WI38 (cell line): ENCODE data around the gene ZMYND8.
"Not testable (repeated sequence)": the region's sequence is repeated elsewhere in the genome, so short reads cannot be mapped to it uniquely, and the experiment has no call there.

Experiments used
- H3K4me3 ChIP-seq: 2 replicates; pipeline ENCODE4 v1.5.1; 2011; ENCODE audit warnings: low read depth, mild to moderate bottlenecking, control low read depth, low read length
- TF ChIP-seq, protein P1 (sequence below): IDR thresholded peaks from 2 replicates; pipeline ENCODE4 v1.5.1; 2012; ENCODE audit warnings: low read depth, mild to moderate bottlenecking, control low read depth, low read length

Gene ZMYND8

DNA sequence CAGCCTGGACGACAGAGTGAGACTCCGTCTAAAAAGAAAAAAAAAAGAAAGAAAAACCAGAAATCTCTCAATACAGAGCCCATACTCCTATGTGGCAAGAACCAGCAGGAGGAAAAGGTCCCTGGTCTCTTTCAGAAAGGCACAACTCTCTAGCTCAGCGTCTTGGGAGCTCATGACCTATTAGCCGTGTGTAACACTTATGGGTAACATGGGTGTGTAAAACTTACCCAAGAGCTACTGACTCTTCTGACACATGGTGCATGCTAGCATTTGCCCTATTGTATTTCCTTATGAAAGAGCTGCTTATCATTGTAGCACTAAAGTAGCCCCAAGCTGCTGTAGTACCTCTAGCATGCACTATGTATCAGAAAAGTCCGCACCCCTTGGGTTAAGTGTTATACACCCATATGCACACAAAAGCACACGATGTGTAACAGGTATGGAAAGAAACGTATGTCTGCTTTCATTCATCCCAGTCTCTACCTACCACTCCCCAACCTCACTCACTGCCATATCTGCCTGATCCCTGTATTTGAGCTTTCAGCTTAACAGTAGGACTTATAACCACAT, 85.4 kb downstream of the ZMYND8 start:
- H3K4me3 ChIP-seq, result no peak overlapping the region
- TF ChIP-seq, protein P1, sequence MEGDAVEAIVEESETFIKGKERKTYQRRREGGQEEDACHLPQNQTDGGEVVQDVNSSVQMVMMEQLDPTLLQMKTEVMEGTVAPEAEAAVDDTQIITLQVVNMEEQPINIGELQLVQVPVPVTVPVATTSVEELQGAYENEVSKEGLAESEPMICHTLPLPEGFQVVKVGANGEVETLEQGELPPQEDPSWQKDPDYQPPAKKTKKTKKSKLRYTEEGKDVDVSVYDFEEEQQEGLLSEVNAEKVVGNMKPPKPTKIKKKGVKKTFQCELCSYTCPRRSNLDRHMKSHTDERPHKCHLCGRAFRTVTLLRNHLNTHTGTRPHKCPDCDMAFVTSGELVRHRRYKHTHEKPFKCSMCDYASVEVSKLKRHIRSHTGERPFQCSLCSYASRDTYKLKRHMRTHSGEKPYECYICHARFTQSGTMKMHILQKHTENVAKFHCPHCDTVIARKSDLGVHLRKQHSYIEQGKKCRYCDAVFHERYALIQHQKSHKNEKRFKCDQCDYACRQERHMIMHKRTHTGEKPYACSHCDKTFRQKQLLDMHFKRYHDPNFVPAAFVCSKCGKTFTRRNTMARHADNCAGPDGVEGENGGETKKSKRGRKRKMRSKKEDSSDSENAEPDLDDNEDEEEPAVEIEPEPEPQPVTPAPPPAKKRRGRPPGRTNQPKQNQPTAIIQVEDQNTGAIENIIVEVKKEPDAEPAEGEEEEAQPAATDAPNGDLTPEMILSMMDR, result no peak

DNA sequence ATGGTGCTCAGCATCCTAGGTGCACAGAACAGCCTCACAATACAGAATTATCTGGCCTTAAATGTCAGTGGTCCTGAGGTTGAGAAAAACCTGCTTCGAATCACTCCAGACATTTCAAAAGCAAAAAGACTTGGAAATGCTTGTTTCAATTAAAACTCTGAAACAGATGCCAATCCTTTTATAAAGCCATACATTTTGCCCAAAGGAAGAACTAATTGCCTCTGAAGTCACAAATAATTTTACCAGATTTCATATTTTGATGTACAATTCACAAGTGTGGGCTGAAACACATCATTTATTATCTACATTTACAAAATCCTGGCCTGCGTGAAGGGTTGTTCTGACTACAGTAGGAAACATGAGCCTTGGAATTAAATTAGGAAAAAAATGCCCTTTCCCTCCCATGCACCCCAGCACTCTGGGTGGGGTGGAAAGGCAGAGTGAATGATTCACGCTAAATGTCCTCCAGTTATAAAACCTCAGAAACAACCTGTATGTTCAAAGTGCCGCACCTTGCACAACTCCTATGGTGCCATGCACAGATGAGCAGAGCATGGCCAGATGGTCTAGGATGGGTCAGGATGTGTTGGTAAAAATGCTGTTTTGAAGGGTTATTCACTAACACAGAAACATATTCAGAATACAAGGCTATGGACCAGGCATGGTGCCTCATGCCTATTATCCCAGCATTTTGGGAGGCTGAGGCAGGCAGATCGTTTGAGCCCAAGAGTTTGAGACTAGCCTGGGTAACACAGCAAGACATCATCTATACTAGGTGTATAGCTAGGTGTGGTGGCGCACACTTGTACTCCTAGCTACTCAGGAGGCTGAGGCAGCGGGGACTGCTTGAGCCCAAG, 87.0 kb downstream of the ZMYND8 start:
- TF ChIP-seq, protein P1, result no peak
- H3K4me3 ChIP-seq, result no peak overlapping the region

DNA sequence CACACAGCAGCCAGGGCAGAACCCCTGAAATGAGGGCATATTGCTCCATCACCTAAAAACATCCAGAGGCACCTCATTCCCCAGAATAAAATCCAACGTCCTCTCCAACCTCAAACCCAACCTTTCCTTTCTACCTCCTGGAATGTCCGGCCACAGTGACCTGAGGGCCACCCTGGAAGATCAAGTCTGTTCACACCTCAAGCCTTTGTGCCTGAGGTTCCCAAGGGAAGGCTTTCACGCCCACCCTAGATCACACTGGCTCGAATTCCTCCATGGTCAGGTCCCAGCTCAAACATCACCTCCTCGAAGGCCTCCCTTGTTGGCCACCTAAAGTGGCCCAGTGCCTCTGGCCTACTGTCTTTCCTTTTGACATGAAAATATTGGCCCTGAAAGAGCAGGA, 88.9 kb downstream of the ZMYND8 start:
- TF ChIP-seq, protein P1, result no peak
- no peak overlapping the region for H3K4me3 ChIP-seq

DNA sequence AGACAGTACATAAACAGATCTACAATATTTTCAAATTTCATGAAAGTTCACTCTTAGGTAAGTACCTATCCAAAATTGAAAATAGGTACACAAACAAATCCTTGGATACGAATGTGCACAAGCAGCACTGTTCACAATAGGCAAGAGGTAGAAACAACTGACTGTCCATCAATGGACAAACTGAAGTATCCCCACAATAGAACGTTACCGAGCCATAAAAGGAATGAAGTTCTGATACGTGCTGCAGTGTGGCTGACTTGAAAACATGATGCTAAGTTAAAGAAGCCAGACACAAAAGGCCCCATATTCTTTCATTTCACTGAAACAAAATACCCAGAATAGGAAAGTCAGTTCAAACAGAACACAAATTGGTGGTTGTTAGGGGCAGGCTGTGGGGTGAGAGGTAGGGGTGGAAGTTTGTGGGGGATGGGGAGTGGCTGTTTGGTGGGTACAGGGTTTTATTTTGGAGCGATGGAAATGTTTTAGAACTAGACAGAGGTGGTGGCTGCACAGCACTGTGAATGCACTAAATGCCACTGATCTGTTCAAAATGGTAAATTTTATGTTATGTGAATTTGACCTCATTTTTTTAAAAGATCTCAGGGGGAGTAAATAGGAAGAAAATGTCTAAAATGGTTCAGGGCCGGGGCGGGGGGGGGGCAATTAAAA, 89.5 kb downstream of the ZMYND8 start:
- TF ChIP-seq, protein P1, result no peak

DNA sequence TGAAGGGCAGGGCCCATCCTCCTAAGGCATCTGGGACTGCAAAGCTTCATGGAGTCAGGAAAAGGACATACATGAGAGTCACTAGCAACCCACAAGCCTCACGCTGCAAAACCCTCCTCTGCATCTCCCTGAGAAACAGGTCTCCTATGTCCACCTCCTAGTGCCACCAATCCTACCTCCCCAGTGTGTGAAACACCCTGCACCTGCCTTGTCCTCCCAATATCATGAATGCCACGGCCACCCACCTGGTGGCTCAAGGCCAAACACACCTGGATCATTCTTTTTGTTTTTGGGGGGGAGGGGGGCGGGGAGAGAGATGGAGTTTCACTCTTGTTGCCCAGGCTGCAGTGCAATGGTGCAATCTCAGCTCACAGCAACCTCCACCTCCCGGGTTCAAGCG, 90.5 kb downstream of the ZMYND8 start:
- TF ChIP-seq, protein P1, result no peak
- H3K4me3 ChIP-seq, result no peak overlapping the region

More for the DNA sequence above, 89.5 kb downstream of the ZMYND8 start:
- no peak overlapping the region for H3K4me3 ChIP-seq

DNA sequence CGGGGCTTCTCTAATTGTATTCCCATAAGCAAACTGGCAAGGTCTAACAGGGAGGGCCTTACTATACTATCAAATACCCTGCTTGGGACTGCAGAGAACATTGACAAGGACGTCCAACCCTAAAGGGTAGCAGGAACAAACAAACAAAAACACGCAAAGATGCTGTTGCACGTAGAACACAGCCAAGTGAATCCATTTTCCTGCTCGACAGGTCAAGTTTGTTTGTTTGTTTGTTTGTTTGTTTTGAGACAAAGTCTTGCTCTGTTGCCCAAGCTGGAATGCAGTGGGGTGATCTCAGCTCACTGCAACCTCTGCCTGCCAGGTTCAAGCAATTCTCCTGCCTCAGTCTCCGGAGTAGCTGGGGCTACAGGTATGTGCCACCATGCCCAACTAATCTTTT, 91.3 kb downstream of the ZMYND8 start:
- H3K4me3 ChIP-seq, result no peak overlapping the region
- TF ChIP-seq, protein P1, result no peak

DNA sequence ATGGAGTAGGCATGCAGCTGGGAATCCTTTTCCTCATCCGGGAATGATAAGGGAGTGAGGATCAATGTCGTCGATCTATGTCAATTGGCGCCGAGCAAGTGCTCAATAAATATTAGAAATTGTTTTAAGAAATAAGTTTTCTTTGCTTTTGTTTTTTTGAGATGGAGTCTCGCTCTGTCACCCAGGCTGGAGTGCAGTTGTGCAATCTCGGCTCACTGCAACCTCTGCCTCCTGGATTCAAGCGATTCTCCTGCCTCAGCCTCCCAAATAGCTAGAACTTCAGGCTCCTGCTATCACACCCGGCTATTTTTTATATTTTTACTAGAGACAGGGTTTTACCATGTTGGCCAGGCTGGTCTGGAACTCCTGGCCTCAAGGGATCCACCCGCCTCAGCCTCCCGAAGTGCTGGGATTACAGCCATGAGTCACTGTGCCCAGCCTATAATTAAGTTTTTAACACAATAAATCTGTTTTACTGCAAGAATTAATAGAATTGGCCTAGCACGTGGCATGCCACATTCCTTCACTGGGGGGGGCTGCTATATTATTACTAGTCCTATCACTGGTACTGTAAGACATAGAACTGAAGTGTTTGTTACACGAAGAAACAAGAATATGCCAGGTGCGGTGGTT, 92.2 kb downstream of the ZMYND8 start:
- not testable (repeated sequence) for H3K4me3 ChIP-seq
